Trophoblast cell (in vitro differentiated cells and primary cell): ENCODE measurements around the gene SUPV3L1.

Experiments
- DNase-seq, 2 donors: peaks; one replicate each; pipeline ENCODE4 v3.0.0-alpha.2; 2016
- H2AFZ ChIP-seq: 2 replicates; pipeline ENCODE4 v1.6.1; 2013; ENCODE audit warnings: low read length, moderate library complexity, mild to moderate bottlenecking; ENCODE audit not compliant: insufficient read depth, poor library complexity
- H2AK5ac ChIP-seq: 2 replicates; pipeline ENCODE4 v1.6.1; 2013; ENCODE audit warnings: mild to moderate bottlenecking, low read length
- H2BK120ac ChIP-seq: 2 replicates; pipeline ENCODE4 v1.6.1; 2013; ENCODE audit warnings: low read length, mild to moderate bottlenecking, moderate library complexity; ENCODE audit not compliant: insufficient read depth, poor library complexity
- H2BK12ac ChIP-seq: 2 replicates; pipeline ENCODE4 v1.6.1; 2013; ENCODE audit warnings: mild to moderate bottlenecking, low read length, moderate library complexity
- H2BK5ac ChIP-seq: 2 replicates; pipeline ENCODE4 v1.6.1; 2013; ENCODE audit warnings: low read length, low read depth, moderate library complexity, mild to moderate bottlenecking; ENCODE audit not compliant: poor library complexity
- H3K14ac ChIP-seq: 2 replicates; pipeline ENCODE4 v1.6.1; 2013; ENCODE audit warnings: mild to moderate bottlenecking, low read length
- H3K18ac ChIP-seq: 2 replicates; pipeline ENCODE4 v1.6.1; 2013; ENCODE audit warnings: mild to moderate bottlenecking, low read length
- H3K23ac ChIP-seq: 2 replicates; pipeline ENCODE4 v1.6.1; 2013; ENCODE audit warnings: low read length
- H3K27ac ChIP-seq: 2 replicates; pipeline ENCODE4 v1.5.1; 2013; ENCODE audit warnings: low read depth, mild to moderate bottlenecking, inconsistent platforms, low read length, moderate library complexity
- H3K27me3 ChIP-seq: 2 replicates; pipeline ENCODE4 v1.6.1; 2013; ENCODE audit warnings: inconsistent platforms, mild to moderate bottlenecking, low read length, moderate library complexity; ENCODE audit not compliant: insufficient read depth
- H3K36me3 ChIP-seq, 2 experiments: 1 replicate in 1 of 2; 2 replicates in 1 of 2; pipeline ENCODE4 v1.6.1; 2013; ENCODE audit warnings: low read length in 2 of 2, mild to moderate bottlenecking in 2 of 2, moderate library complexity in 1 of 2; ENCODE audit not compliant: insufficient read depth in 2 of 2, control insufficient read depth in 1 of 2
- H3K4ac ChIP-seq: 2 replicates; pipeline ENCODE4 v1.6.1; 2013; ENCODE audit warnings: low read depth, mild to moderate bottlenecking, low read length, moderate library complexity
- H3K4me1 ChIP-seq, 2 experiments: 1 replicate in 1 of 2; 2 replicates in 1 of 2; pipeline ENCODE4 v1.6.1; 2013; ENCODE audit warnings: low read length in 2 of 2, mild to moderate bottlenecking in 2 of 2, moderate library complexity in 1 of 2; ENCODE audit not compliant: insufficient read depth in 2 of 2, control insufficient read depth in 1 of 2
- H3K4me2 ChIP-seq: 2 replicates; pipeline ENCODE4 v1.6.1; 2013; ENCODE audit warnings: inconsistent platforms, mild to moderate bottlenecking, low read length, moderate library complexity
- H3K4me3 ChIP-seq: 2 replicates; pipeline ENCODE4 v1.5.1; 2013; ENCODE audit warnings: mild to moderate bottlenecking, low read depth, low read length, inconsistent platforms
- H3K79me1 ChIP-seq: one replicate; pipeline ENCODE4 v1.6.1; 2013; ENCODE audit warnings: low read length
- H3K79me2 ChIP-seq: 2 replicates; pipeline ENCODE4 v1.6.1; 2013; ENCODE audit warnings: low read length, mild to moderate bottlenecking; ENCODE audit not compliant: control insufficient read depth, insufficient read depth, poor library complexity
- H3K9ac ChIP-seq: 2 replicates; pipeline ENCODE4 v1.6.1; 2013; ENCODE audit warnings: mild to moderate bottlenecking, low read length
- H3K9me3 ChIP-seq: 2 replicates; pipeline ENCODE4 v1.6.1; 2013; ENCODE audit warnings: low read depth, mild to moderate bottlenecking, control low read depth, inconsistent platforms, low read length; ENCODE audit not compliant: insufficient read depth
- H4K12ac ChIP-seq: 2 replicates; pipeline ENCODE4 v1.6.1; 2013; ENCODE audit warnings: low read depth, mild to moderate bottlenecking, low read length, moderate library complexity
- H4K8ac ChIP-seq: 2 replicates; pipeline ENCODE4 v1.6.1; 2013; ENCODE audit warnings: low read depth, mild to moderate bottlenecking, low read length, moderate library complexity
- H4K91ac ChIP-seq: one replicate; pipeline ENCODE4 v1.6.1; 2013; ENCODE audit warnings: low read depth, mild to moderate bottlenecking, low read length, moderate library complexity
- WGBS: extraction: QIAGEN DNeasy Blood & Tissue Kit; methylation state at CpG from one replicate; pipeline ENCODE4 v1.1.7; 2013; ENCODE audit warnings: missing lambda C conversion rate; ENCODE audit not compliant: insufficient read length, insufficient coverage; ENCODE audit errors: extremely low coverage; 5-methylcytosine and 5-hydroxymethylcytosine counted together

The SUPV3L1 gene

DNA sequence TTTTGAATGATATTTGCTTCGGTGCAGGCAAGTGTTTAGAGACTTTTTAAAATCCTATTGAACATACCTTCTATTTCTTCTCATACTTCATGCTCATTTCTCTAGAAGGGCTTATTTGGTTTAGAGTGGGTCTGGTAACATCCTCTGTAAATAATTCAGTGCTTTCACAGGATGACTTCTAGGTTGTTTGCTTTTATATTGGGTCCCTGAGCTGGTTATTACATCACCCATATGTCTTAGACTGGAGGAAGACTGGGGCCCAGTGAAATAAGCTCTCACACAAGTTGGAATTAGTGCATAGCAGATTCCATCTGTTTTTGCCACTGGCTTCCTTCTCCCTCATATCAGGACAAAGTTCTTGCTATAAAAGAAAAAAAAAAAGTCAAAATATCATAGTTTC is 6.5 kb downstream of the SUPV3L1 start:
- Histone ChIP-seq H2BK5ac (no peak overlapping the region), H3K36me3 (peaks cover 9 to 19% of the 10 kb centered on the region in 2 experiments), H2BK12ac (no peak overlapping the region), H3K79me2 (no peaks in the 10 kb centered on the region), H3K79me1 (no peaks in the 10 kb centered on the region), H2AK5ac (no peak overlapping the region), H3K18ac (no peak overlapping the region), H3K23ac (no peak overlapping the region), H2AFZ (no peak overlapping the region), H3K27me3 (no peaks in the 10 kb centered on the region), H3K4me1 (no peaks in the 10 kb centered on the region), H3K9ac (no peak overlapping the region), H2BK120ac (no peak overlapping the region), H3K4ac (no peak overlapping the region), H3K9me3 (no peaks in the 10 kb centered on the region), H3K4me3 (no peak overlapping the region), H4K8ac (no peak overlapping the region), H3K27ac (no peak overlapping the region), H3K4me2 (no peak overlapping the region), H4K12ac (no peak overlapping the region), H3K14ac (no peak overlapping the region), H4K91ac (no peak overlapping the region)
- WGBS: no CpG with 5 or more reads among the region's 1 CpG
- DNase-seq: no peak

GRCh38 chr10:69201045-69201444 is 21.0 kb downstream of the SUPV3L1 start:
- Histone ChIP-seq H2BK120ac (no peak overlapping the region), H3K79me1 (no peaks in the 10 kb centered on the region), H3K4me2 (no peak overlapping the region), H3K4me3 (no peak overlapping the region), H3K36me3 (peaks cover 21 to 28% of the 10 kb centered on the region in 2 experiments), H2AK5ac (no peak overlapping the region), H2BK12ac (no peak overlapping the region), H2BK5ac (no peak overlapping the region), H4K12ac (no peak overlapping the region), H4K91ac (no peak overlapping the region), H3K4ac (no peak overlapping the region), H3K79me2 (no peaks in the 10 kb centered on the region), H3K14ac (no peak overlapping the region), H3K23ac (no peak overlapping the region), H3K9me3 (no peaks in the 10 kb centered on the region), H3K27me3 (no peaks in the 10 kb centered on the region), H2AFZ (no peak overlapping the region), H3K18ac (no peak overlapping the region), H4K8ac (no peak overlapping the region), H3K9ac (no peak overlapping the region), H3K27ac (no peak overlapping the region), H3K4me1 (no peaks in the 10 kb centered on the region)
- WGBS: no CpG with 5 or more reads among the region's 2 CpGs
- no peak for DNase-seq

- Histone ChIP-seq H3K4me2 (no peak overlapping the region), H2BK120ac (no peak overlapping the region), H3K36me3 (peaks cover 25 to 27% of the 10 kb centered on the region in 2 experiments), H4K8ac (no peak overlapping the region), H3K27ac (no peak overlapping the region), H3K79me1 (no peaks in the 10 kb centered on the region), H3K79me2 (no peaks in the 10 kb centered on the region), H3K4me3 (no peak overlapping the region), H2AK5ac (no peak overlapping the region), H3K4me1 (no peaks in the 10 kb centered on the region), H3K4ac (no peak overlapping the region), H3K14ac (no peak overlapping the region), H4K91ac (no peak overlapping the region), H2BK12ac (no peak overlapping the region), H3K23ac (no peak overlapping the region), H3K9ac (no peak overlapping the region), H3K9me3 (no peaks in the 10 kb centered on the region), H3K27me3 (no peaks in the 10 kb centered on the region), H4K12ac (no peak overlapping the region), H3K18ac (no peak overlapping the region), H2AFZ (no peak overlapping the region), H2BK5ac (no peak overlapping the region)
- DNase-seq: no peak
- WGBS: no CpG with 5 or more reads among the region's 1 CpG
Measured at GRCh38 chr10:69202332-69202731, 22.3 kb downstream of the SUPV3L1 start.

DNA sequence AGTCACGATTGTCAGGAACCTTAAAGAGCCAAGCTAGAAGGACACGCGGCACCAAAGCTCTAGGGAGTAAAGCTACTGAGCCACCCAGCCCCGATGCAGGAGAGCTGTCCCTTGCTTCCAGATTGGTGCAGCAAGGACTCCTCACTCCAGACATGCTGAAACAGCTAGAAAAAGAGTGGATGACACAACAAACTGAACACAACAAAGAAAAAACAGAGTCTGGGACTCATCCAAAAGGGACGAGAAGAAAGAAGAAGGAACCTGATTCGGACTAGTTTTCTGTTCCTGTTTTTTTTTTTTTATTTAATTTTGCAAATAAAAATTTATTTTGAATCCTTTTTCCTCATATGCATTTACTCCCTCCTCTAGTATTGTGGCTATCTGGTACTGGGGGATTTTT is 28.7 kb downstream of the SUPV3L1 start:
- Histone ChIP-seq H2BK5ac (no peak overlapping the region), H3K4me2 (no peak overlapping the region), H3K27ac (no peak overlapping the region)

More for the DNA sequence above, 28.7 kb downstream of the SUPV3L1 start:
- Histone ChIP-seq H3K79me1 (no peaks in the 10 kb centered on the region), H3K14ac (no peak overlapping the region), H3K4me1 (peaks cover 0 to 3% of the 10 kb centered on the region in 2 experiments), H2AK5ac (no peak overlapping the region), H2AFZ (no peak overlapping the region), H2BK120ac (no peak overlapping the region), H3K9ac (no peak overlapping the region), H3K36me3 (peaks cover 14 to 28% of the 10 kb centered on the region in 2 experiments), H2BK12ac (no peak overlapping the region), H3K23ac (no peak overlapping the region), H3K18ac (no peak overlapping the region), H3K4me3 (no peak overlapping the region), H3K79me2 (no peaks in the 10 kb centered on the region), H3K4ac (no peak overlapping the region), H4K12ac (no peak overlapping the region), H4K8ac (no peak overlapping the region), H3K9me3 (no peaks in the 10 kb centered on the region), H3K27me3 (no peaks in the 10 kb centered on the region), H4K91ac (no peak overlapping the region)
- no peak for DNase-seq
- no CpG with 5 or more reads among the region's 6 CpGs for WGBS
